ENCODE results near the gene ARHGAP31.

GRCh38 chr3:119351581-119351980 lies 57.4 kb downstream of the ARHGAP31 start:
- TF ChIP-seq POLR2A (IDR thresholded peaks at IDR 0.05) (no peak), CTCF (IDR thresholded peaks at IDR 0.05) (no peak)
